Hippocampal formation (tissue), 2 donors: ENCODE measurements around the gene OSBPL1A.
"Not testable (repeated sequence)": the region's sequence is repeated elsewhere in the genome, so short reads cannot be mapped to it uniquely, and the experiment has no call there.

Experiments used
- DNase-seq, 2 donors: peaks; one replicate each; lab custom pipeline; 2025; lab: John Stamatoyannopoulos, UW

OSBPL1A gene

GRCh38 chr18:24187049-24187448 is 210.6 kb downstream of the OSBPL1A start:
- no peak for DNase-seq

GRCh38 chr18:24185805-24186204 is 211.8 kb downstream of the OSBPL1A start:
- DNase-seq = no peak

GRCh38 chr18:24181806-24182205 is 215.8 kb downstream of the OSBPL1A start:
- no peak for DNase-seq

GRCh38 chr18:24180048-24180447 is 217.6 kb downstream of the OSBPL1A start:
- DNase-seq = no peak

GRCh38 chr18:24177499-24178133 is 220.0 kb downstream of the OSBPL1A start:
- no peak for DNase-seq

GRCh38 chr18:24176727-24177416 is 220.8 kb downstream of the OSBPL1A start:
- DNase-seq = peak; percentile 67 to 69

- DNase-seq = no peak
Measured at GRCh38 chr18:24173997-24174396, 223.6 kb downstream of the OSBPL1A start.

- no peak for DNase-seq
Measured at GRCh38 chr18:24170360-24170759, 227.3 kb downstream of the OSBPL1A start.

- DNase-seq = no peak
Measured at GRCh38 chr18:24168496-24168895, 229.1 kb downstream of the OSBPL1A start.

- no peak for DNase-seq
Measured at GRCh38 chr18:24161304-24161703, 236.3 kb downstream of the OSBPL1A start.

GRCh38 chr18:24160086-24160485 is 237.5 kb downstream of the OSBPL1A start:
- DNase-seq = no peak

- no peak for DNase-seq
Measured at GRCh38 chr18:24157855-24158254, 239.8 kb downstream of the OSBPL1A start.

- no peak for DNase-seq
Measured at GRCh38 chr18:24153397-24153796, 244.2 kb downstream of the OSBPL1A start.

- DNase-seq = not testable (repeated sequence)
Measured at GRCh38 chr18:24149591-24149990, 248.0 kb downstream of the OSBPL1A start.

- DNase-seq = no peak
Measured at GRCh38 chr18:24142376-24142775, 255.2 kb downstream of the OSBPL1A start.

GRCh38 chr18:24140697-24141096 is 256.9 kb downstream of the OSBPL1A start:
- DNase-seq = no peak

GRCh38 chr18:24138789-24139616 is 258.6 kb downstream of the OSBPL1A start, which contains the start of gene CABYR:
Gene CABYR, plus strand, starts transcription at chr18:24139062. Its CDS starts 4,053 bp downstream, at chr18:24143115.
- peak; percentile 73 to 76 for DNase-seq

- no peak for DNase-seq
Measured at GRCh38 chr18:24138409-24138788, 259.2 kb downstream of the OSBPL1A start.

- DNase-seq = no peak
Measured at GRCh38 chr18:24136967-24137373, 260.7 kb downstream of the OSBPL1A start.

GRCh38 chr18:24130494-24130893 is 267.1 kb downstream of the OSBPL1A start:
- no peak for DNase-seq

- DNase-seq = no peak
Measured at GRCh38 chr18:24128700-24129099, 268.9 kb downstream of the OSBPL1A start.

- no peak for DNase-seq
Measured at GRCh38 chr18:24127735-24128134, 269.9 kb downstream of the OSBPL1A start.
